ENCODE results near the gene SPATS2L. TPM values are rescaled to one million over a fixed set of nuclear protein-coding genes. Genes with fewer than 3 reads are reported as not detected.

SPATS2L gene
- total RNA-seq, 1 donor from 2014 or later, result 77.3 TPM

GRCh38 chr2:200272320-200272719 is 34.2 kb upstream of the SPATS2L start:
- DNase-seq (ENCODE audit: low read depth), result no peak
- TF ChIP-seq, protein P1, sequence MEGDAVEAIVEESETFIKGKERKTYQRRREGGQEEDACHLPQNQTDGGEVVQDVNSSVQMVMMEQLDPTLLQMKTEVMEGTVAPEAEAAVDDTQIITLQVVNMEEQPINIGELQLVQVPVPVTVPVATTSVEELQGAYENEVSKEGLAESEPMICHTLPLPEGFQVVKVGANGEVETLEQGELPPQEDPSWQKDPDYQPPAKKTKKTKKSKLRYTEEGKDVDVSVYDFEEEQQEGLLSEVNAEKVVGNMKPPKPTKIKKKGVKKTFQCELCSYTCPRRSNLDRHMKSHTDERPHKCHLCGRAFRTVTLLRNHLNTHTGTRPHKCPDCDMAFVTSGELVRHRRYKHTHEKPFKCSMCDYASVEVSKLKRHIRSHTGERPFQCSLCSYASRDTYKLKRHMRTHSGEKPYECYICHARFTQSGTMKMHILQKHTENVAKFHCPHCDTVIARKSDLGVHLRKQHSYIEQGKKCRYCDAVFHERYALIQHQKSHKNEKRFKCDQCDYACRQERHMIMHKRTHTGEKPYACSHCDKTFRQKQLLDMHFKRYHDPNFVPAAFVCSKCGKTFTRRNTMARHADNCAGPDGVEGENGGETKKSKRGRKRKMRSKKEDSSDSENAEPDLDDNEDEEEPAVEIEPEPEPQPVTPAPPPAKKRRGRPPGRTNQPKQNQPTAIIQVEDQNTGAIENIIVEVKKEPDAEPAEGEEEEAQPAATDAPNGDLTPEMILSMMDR (IDR thresholded peaks at IDR 0.05; ENCODE audit: insufficient read depth, low read length, poor library complexity, severe bottlenecking), result no peak
- H3K36me3 ChIP-seq (ENCODE audit: control insufficient read depth, insufficient read depth, low read length), result no peaks in the 10 kb centered on the region
- no peak overlapping the region for H3K4me3 ChIP-seq (ENCODE audit: low read depth, low read length)
- H3K27me3 ChIP-seq (ENCODE audit: control insufficient read depth, insufficient read depth, low read length), result no peaks in the 10 kb centered on the region

GRCh38 chr2:200274116-200275075 is 32.1 kb upstream of the SPATS2L start:
- no peak for DNase-seq (ENCODE audit: low read depth)
- TF ChIP-seq, protein P1 (IDR thresholded peaks at IDR 0.05; ENCODE audit: insufficient read depth, low read length, poor library complexity, severe bottlenecking), result no peak
- H3K4me3 ChIP-seq (ENCODE audit: low read depth, low read length), result no peak overlapping the region
- H3K36me3 ChIP-seq (ENCODE audit: control insufficient read depth, insufficient read depth, low read length), result no peaks in the 10 kb centered on the region
- H3K27me3 ChIP-seq (ENCODE audit: control insufficient read depth, insufficient read depth, low read length), result no peaks in the 10 kb centered on the region

DNA sequence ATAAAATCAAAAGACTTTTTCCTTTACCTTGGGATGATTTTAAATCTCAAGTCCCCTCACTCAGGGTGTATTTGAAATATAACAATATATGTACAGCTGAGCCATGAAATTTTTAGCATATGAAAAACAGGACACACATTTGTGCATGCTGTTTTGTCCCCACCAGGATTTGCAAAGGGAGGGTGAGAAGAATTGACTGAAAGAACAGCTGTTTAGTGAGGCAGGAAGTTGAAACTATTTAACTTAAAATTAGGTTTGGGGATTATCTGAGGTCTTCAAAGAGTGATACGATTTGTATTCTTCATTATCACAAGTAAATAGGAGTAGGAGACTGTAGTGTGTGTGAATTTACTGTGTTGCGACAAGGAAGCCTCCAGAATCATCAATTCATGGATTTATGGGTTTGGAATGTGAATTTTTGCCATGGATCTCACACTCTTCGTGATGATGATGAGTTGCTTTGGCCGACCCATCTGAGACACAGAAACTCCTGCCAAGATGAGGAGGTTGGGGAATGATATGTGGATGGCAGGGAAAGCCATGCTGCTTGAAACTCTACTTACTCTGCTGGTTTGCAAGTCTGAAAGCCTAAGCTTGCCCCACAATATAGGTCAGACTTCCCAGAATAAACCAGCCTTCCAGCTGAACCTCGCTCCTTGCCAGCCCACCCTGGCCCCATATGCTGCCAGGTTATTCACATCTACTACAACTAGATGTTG is 31.0 kb upstream of the SPATS2L start:
- TF ChIP-seq, protein P1 (IDR thresholded peaks at IDR 0.05; ENCODE audit: insufficient read depth, low read length, poor library complexity, severe bottlenecking), result no peak
- Histone ChIP-seq H3K36me3 (ENCODE audit: control insufficient read depth, insufficient read depth, low read length) (no peaks in the 10 kb centered on the region), H3K4me3 (ENCODE audit: low read depth, low read length) (no peak overlapping the region), H3K27me3 (ENCODE audit: control insufficient read depth, insufficient read depth, low read length) (no peaks in the 10 kb centered on the region)
- DNase-seq (ENCODE audit: low read depth), result no peak

DNA sequence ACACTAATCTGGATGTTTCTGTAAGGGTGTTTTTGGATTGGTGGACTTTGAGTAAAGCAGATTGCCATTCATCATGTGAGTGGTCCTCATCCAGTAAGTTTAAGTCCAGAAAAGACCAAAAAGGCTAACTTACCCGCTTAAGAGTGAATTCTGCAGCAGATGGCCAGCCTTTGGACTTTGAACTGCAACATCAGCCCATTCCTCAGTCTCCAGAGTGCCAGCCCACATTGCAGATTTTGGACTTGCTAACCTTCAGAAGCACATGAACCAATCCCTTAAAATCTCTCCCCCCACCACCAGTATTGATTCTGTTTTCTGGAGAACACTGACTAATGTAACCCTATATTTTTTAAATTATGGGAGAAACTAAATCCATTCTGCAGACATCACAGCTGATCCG is 30.0 kb upstream of the SPATS2L start:
- DNase-seq (ENCODE audit: low read depth), result no peak

GRCh38 chr2:200278694-200279316 is 27.7 kb upstream of the SPATS2L start:
- Histone ChIP-seq H3K27me3 (ENCODE audit: control insufficient read depth, insufficient read depth, low read length) (no peaks in the 10 kb centered on the region), H3K36me3 (ENCODE audit: control insufficient read depth, insufficient read depth, low read length) (no peaks in the 10 kb centered on the region), H3K4me3 (ENCODE audit: low read depth, low read length) (no peak overlapping the region)
- no peak for DNase-seq (ENCODE audit: low read depth)
- TF ChIP-seq, protein P1 (IDR thresholded peaks at IDR 0.05; ENCODE audit: insufficient read depth, low read length, poor library complexity, severe bottlenecking), result no peak

More for the DNA sequence above, 30.0 kb upstream of the SPATS2L start:
- TF ChIP-seq, protein P1 (IDR thresholded peaks at IDR 0.05; ENCODE audit: insufficient read depth, low read length, poor library complexity, severe bottlenecking), result no peak
- Histone ChIP-seq H3K27me3 (ENCODE audit: control insufficient read depth, insufficient read depth, low read length) (no peaks in the 10 kb centered on the region), H3K36me3 (ENCODE audit: control insufficient read depth, insufficient read depth, low read length) (no peaks in the 10 kb centered on the region), H3K4me3 (ENCODE audit: low read depth, low read length) (no peak overlapping the region)
